ENCODE measurements around the gene SNCG.
"Not testable (repeated sequence)": the region's sequence is repeated elsewhere in the genome, so short reads cannot be mapped to it uniquely, and the experiment has no call there.

Gene SNCG

DNA sequence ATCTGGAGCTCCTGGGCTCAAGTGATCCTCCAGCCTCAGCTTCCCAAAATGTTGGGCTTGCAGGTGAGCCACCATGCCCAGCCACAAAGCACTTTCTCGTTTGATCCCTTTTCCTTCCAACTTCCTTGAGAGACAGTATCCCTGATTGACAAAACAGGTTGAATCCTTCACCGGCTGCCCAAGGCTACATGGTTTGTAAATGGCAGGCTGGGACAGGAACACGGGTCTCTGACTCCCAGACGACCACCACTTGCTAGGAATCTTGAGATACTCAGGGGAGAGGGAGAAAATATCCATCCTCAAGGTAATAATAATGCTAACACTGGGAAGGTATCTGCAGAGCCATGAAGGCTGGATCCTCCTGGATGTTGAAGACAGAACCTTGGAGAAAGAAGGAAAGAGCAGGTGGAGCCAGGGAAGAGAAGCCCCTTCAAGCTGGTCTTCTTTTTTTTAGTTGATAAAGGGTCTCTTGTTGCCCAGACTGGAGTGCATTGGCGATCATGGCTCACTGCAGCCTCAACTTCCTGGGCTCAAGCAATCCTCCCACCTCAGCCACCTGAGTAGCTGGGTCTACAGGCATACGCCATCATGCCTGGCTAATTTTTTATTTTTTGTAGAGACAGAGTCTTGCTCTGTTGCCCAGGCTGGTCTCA, 20.8 kb upstream of the SNCG start:
- H3K27ac ChIP-seq (ENCODE audit: low read depth, low read length): peak overlapping the region; percentile 40
- no peaks in the 10 kb centered on the region for H3K27me3 ChIP-seq (ENCODE audit: control insufficient read depth in 5 of 5, insufficient read depth in 4 of 5, low read length in 5 of 5)
- no peaks in the 10 kb centered on the region for H3K9me3 ChIP-seq (ENCODE audit: control insufficient read depth in 5 of 5, low read length in 5 of 5)
- peaks cover under 1 to 14% (median 12%) of the 10 kb centered on the region in 5 donors for H3K4me1 ChIP-seq (ENCODE audit: control insufficient read depth in 5 of 5, insufficient read depth in 5 of 5, low read length in 5 of 5)
- H3K36me3 ChIP-seq (ENCODE audit: control insufficient read depth in 5 of 5, insufficient read depth in 5 of 5, low read length in 5 of 5): peaks cover 0 to 60% (median 49%) of the 10 kb centered on the region in 5 donors
- H3K9ac ChIP-seq (ENCODE audit: low read length in 5 of 5): no peak overlapping the region
- H3K4me3 ChIP-seq (ENCODE audit: low read depth in 1 of 5, low read length in 5 of 5): no peak overlapping the region

DNA sequence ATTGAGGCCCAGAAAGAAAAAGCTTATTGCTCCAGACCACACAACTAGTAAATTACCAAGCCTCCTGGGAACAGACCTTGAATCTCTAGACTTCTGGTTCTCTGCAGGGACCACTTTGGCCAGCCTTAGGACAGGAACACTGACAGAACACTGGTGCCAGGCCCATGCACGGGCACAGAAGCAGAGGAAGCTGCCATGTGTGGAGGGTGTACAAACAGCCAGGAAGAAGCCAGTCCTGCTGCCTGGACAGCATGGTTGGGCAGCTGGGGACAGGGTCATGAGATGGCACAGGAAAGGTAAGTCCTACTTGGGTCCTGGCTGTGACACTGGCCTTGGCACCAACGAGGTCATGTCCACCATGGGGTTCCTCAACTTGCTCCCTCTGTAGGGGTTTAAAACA, 20.1 kb upstream of the SNCG start:
- H3K9me3 ChIP-seq (ENCODE audit: control insufficient read depth in 5 of 5, low read length in 5 of 5): no peaks in the 10 kb centered on the region
- no peaks in the 10 kb centered on the region for H3K27me3 ChIP-seq (ENCODE audit: control insufficient read depth in 5 of 5, insufficient read depth in 4 of 5, low read length in 5 of 5)

DNA sequence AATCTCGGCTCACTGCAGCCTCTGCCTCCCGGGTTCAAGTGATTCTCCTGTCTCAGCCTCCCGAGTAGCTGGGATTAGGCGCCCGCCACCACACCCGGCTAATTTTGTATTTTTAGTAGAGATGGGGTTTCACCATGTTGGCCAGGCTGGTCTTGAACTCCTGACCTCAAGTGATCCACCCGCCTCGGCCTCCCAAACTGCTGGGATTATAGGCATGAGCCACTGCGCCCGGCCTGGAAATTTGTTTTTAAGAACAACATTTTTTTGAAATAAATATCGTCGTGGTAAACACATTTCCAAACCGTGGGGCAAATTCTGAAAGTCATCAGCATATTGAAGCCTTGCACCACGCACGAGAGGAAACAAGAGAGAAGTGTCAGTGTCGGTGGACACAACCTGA, 18.3 kb upstream of the SNCG start:
- peaks cover 0 to 66% (median 63%) of the 10 kb centered on the region in 5 donors for H3K36me3 ChIP-seq (ENCODE audit: control insufficient read depth in 5 of 5, insufficient read depth in 5 of 5, low read length in 5 of 5)
- H3K9me3 ChIP-seq (ENCODE audit: control insufficient read depth in 5 of 5, low read length in 5 of 5); H3K9ac ChIP-seq (ENCODE audit: low read length in 5 of 5); H3K4me3 ChIP-seq (ENCODE audit: low read depth in 1 of 5, low read length in 5 of 5); H3K27me3 ChIP-seq (ENCODE audit: control insufficient read depth in 5 of 5, insufficient read depth in 4 of 5, low read length in 5 of 5); H3K27ac ChIP-seq (ENCODE audit: low read depth, low read length): not testable (repeated sequence)
- H3K4me1 ChIP-seq (ENCODE audit: control insufficient read depth in 5 of 5, insufficient read depth in 5 of 5, low read length in 5 of 5): peaks cover 6 to 37% (median 32%) of the 10 kb centered on the region in 5 donors

More for the DNA sequence above, 20.1 kb upstream of the SNCG start:
- Histone ChIP-seq H3K9ac (ENCODE audit: low read length in 5 of 5) (peak overlapping the region in 1 of 5 donors; percentile 21), H3K36me3 (ENCODE audit: control insufficient read depth in 5 of 5, insufficient read depth in 5 of 5, low read length in 5 of 5) (peaks cover 0 to 57% (median 53%) of the 10 kb centered on the region in 5 donors), H3K27ac (ENCODE audit: low read depth, low read length) (peak overlapping the region; percentile 10), H3K4me3 (ENCODE audit: low read depth in 1 of 5, low read length in 5 of 5) (no peak overlapping the region), H3K4me1 (ENCODE audit: control insufficient read depth in 5 of 5, insufficient read depth in 5 of 5, low read length in 5 of 5) (peaks cover 0 to 18% (median 13%) of the 10 kb centered on the region in 5 donors)

- H3K27me3 ChIP-seq (ENCODE audit: control insufficient read depth in 5 of 5, insufficient read depth in 4 of 5, low read length in 5 of 5): no peaks in the 10 kb centered on the region
- H3K4me1 ChIP-seq (ENCODE audit: control insufficient read depth in 5 of 5, insufficient read depth in 5 of 5, low read length in 5 of 5): peaks cover 10 to 43% (median 38%) of the 10 kb centered on the region in 5 donors
- H3K27ac ChIP-seq (ENCODE audit: low read depth, low read length): no peak overlapping the region
- no peaks in the 10 kb centered on the region for H3K9me3 ChIP-seq (ENCODE audit: control insufficient read depth in 5 of 5, low read length in 5 of 5)
- no peak overlapping the region for H3K4me3 ChIP-seq (ENCODE audit: low read depth in 1 of 5, low read length in 5 of 5)
- peaks cover 0 to 66% (median 60%) of the 10 kb centered on the region in 5 donors for H3K36me3 ChIP-seq (ENCODE audit: control insufficient read depth in 5 of 5, insufficient read depth in 5 of 5, low read length in 5 of 5)
- H3K9ac ChIP-seq (ENCODE audit: low read length in 5 of 5): no peak overlapping the region
Observed at GRCh38 chr10:86940677-86941076, 17.7 kb upstream of the SNCG start.

DNA sequence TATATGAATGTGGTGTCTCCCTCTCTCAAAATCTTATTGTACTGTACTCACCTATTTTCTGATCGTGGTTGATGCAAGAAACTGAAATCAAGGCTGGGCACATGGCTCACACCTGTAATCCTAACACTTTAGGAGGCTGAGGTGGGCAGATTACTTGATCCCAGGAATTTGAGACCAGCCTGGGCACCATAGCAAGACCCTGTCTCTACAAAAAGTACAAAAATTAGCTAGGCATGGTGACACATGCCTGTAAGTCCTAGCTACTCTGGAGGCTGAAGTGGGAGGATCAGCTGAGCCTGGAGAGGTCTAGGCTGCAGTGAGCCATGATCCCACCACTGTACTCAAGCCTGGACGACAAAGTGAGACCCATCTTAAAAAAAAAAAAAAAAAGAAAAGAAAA, 17.0 kb upstream of the SNCG start:
- H3K9ac ChIP-seq (ENCODE audit: low read length in 5 of 5): no peak overlapping the region
- H3K36me3 ChIP-seq (ENCODE audit: control insufficient read depth in 5 of 5, insufficient read depth in 5 of 5, low read length in 5 of 5): peaks cover 0 to 66% (median 53%) of the 10 kb centered on the region in 5 donors
- no peak overlapping the region for H3K4me3 ChIP-seq (ENCODE audit: low read depth in 1 of 5, low read length in 5 of 5)
- H3K9me3 ChIP-seq (ENCODE audit: control insufficient read depth in 5 of 5, low read length in 5 of 5): no peaks in the 10 kb centered on the region
- peaks cover 12 to 50% (median 45%) of the 10 kb centered on the region in 5 donors for H3K4me1 ChIP-seq (ENCODE audit: control insufficient read depth in 5 of 5, insufficient read depth in 5 of 5, low read length in 5 of 5)
- H3K27ac ChIP-seq (ENCODE audit: low read depth, low read length): no peak overlapping the region
- no peaks in the 10 kb centered on the region for H3K27me3 ChIP-seq (ENCODE audit: control insufficient read depth in 5 of 5, insufficient read depth in 4 of 5, low read length in 5 of 5)

GRCh38 chr10:86941991-86942421, 16.4 kb upstream of the SNCG start:
- Histone ChIP-seq H3K4me1 (ENCODE audit: control insufficient read depth in 5 of 5, insufficient read depth in 5 of 5, low read length in 5 of 5) (peaks cover 12 to 56% (median 47%) of the 10 kb centered on the region in 5 donors), H3K27ac (ENCODE audit: low read depth, low read length) (no peak overlapping the region), H3K9ac (ENCODE audit: low read length in 5 of 5) (no peak overlapping the region), H3K27me3 (ENCODE audit: control insufficient read depth in 5 of 5, insufficient read depth in 4 of 5, low read length in 5 of 5) (no peaks in the 10 kb centered on the region), H3K36me3 (ENCODE audit: control insufficient read depth in 5 of 5, insufficient read depth in 5 of 5, low read length in 5 of 5) (peaks cover 0 to 64% (median 50%) of the 10 kb centered on the region in 5 donors), H3K9me3 (ENCODE audit: control insufficient read depth in 5 of 5, low read length in 5 of 5) (no peaks in the 10 kb centered on the region), H3K4me3 (ENCODE audit: low read depth in 1 of 5, low read length in 5 of 5) (no peak overlapping the region)

DNA sequence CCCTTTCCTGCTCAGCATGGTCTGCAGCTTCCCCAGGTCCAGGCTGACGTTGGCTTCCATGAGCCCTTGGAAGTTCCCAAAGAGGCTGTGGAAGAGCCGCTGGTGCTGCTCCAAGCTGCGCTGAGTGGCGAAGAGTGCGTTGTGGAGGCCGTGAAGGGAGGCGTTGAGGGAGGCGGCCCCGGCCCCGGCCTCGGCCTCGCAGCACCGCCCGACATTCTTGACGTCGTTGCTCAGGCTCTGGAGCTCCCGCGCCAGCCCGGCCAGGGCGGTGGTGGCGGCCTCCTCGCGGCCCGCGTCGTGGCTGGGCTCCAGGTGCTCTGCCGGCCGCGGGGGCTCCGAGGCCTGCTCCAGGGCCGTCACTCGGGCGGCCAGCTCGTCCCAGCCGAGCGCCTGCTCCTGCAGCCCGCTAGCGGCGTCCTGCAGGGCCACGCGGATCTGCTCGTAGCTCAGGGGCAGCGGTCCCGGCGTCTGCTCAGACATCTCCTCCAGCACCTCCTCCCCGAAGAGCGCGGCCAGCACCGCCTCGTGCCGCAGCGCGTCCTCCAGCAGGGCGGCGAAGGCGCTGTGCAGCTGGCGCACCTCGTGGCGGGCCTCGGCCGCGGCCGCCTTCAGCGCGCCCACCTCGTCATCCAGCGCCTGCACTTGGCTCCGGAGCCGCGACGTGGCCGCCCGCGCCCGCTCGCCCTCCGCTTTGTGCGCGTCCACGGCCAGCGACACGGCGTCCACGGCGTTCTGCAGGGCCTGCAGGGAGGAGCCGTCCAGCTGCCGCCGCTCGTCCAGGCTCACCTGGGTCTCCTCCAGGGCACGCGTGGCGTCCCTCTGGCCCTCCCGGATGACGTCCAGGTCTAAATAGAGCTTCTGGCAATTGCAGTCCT, 15.7 kb upstream of the SNCG start:
- H3K36me3 ChIP-seq (ENCODE audit: control insufficient read depth in 5 of 5, insufficient read depth in 5 of 5, low read length in 5 of 5): peaks cover 0 to 61% (median 44%) of the 10 kb centered on the region in 5 donors
- H3K4me1 ChIP-seq (ENCODE audit: control insufficient read depth in 5 of 5, insufficient read depth in 5 of 5, low read length in 5 of 5): peaks cover 12 to 57% (median 47%) of the 10 kb centered on the region in 5 donors
- no peaks in the 10 kb centered on the region for H3K9me3 ChIP-seq (ENCODE audit: control insufficient read depth in 5 of 5, low read length in 5 of 5)
- H3K4me3 ChIP-seq (ENCODE audit: low read depth in 1 of 5, low read length in 5 of 5): no peak overlapping the region
- H3K27ac ChIP-seq (ENCODE audit: low read depth, low read length): no peak overlapping the region
- H3K9ac ChIP-seq (ENCODE audit: low read length in 5 of 5): no peak overlapping the region
- H3K27me3 ChIP-seq (ENCODE audit: control insufficient read depth in 5 of 5, insufficient read depth in 4 of 5, low read length in 5 of 5): no peaks in the 10 kb centered on the region

DNA sequence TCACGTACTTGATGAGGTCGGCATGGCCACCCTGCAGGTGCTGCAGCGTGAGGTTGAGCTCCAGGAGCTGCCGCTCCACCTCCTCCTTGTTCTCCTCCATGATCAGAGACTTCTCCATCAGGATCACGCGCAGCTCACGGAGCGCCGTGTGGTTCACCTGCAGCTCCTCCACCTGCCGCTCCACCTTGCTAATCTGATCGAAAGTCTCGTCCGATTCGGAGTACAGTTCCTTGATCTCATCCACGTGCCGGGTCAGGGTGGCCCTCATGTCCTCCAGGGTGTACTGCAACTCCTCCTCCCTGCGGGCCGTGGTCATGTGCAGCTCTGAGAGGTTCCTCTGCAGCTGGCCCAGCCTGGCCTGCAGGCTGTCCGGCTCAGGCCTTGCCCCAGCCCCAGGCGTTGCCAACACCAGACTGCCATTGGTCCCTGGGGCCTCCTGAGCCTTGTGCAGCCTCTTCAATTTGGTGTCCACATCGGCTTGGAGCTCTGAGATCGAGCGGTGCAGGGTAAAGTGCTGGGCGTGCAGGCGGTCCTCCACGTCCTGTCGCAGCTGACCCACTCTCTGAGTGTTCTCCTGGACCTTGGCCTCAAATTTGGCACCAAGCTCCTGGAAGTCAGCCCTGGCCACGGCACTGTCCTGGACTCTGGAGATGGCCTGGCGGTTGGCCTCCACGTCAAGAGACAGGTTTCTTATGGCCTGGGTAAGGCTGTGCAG, 14.9 kb upstream of the SNCG start:
- Histone ChIP-seq H3K27me3 (ENCODE audit: control insufficient read depth in 5 of 5, insufficient read depth in 4 of 5, low read length in 5 of 5) (no peaks in the 10 kb centered on the region), H3K9me3 (ENCODE audit: control insufficient read depth in 5 of 5, low read length in 5 of 5) (no peaks in the 10 kb centered on the region), H3K4me1 (ENCODE audit: control insufficient read depth in 5 of 5, insufficient read depth in 5 of 5, low read length in 5 of 5) (peaks cover 12 to 57% (median 52%) of the 10 kb centered on the region in 5 donors), H3K36me3 (ENCODE audit: control insufficient read depth in 5 of 5, insufficient read depth in 5 of 5, low read length in 5 of 5) (peaks cover 0 to 54% (median 36%) of the 10 kb centered on the region in 5 donors), H3K27ac (ENCODE audit: low read depth, low read length) (no peak overlapping the region), H3K4me3 (ENCODE audit: low read depth in 1 of 5, low read length in 5 of 5) (no peak overlapping the region), H3K9ac (ENCODE audit: low read length in 5 of 5) (no peak overlapping the region)

- Histone ChIP-seq H3K36me3 (ENCODE audit: control insufficient read depth in 5 of 5, insufficient read depth in 5 of 5, low read length in 5 of 5) (peaks cover 0 to 52% (median 34%) of the 10 kb centered on the region in 5 donors), H3K27ac (ENCODE audit: low read depth, low read length) (peak overlapping the region; percentile 75), H3K27me3 (ENCODE audit: control insufficient read depth in 5 of 5, insufficient read depth in 4 of 5, low read length in 5 of 5) (no peaks in the 10 kb centered on the region), H3K4me1 (ENCODE audit: control insufficient read depth in 5 of 5, insufficient read depth in 5 of 5, low read length in 5 of 5) (peaks cover 12 to 57% (median 53%) of the 10 kb centered on the region in 5 donors), H3K9ac (ENCODE audit: low read length in 5 of 5) (no peak overlapping the region), H3K4me3 (ENCODE audit: low read depth in 1 of 5, low read length in 5 of 5) (no peak overlapping the region), H3K9me3 (ENCODE audit: control insufficient read depth in 5 of 5, low read length in 5 of 5) (no peaks in the 10 kb centered on the region)
Observed at GRCh38 chr10:86944031-86944419, 14.4 kb upstream of the SNCG start.

Measured in subcutaneous abdominal adipose tissue (tissue), 5 donors.